ENCODE data around the gene SERINC4.
"Not testable (repeated sequence)": the region's sequence is repeated elsewhere in the genome, so short reads cannot be mapped to it uniquely, and the experiment has no call there.

The SERINC4 gene

GRCh38 chr15:43748376-43748775 lies 51.6 kb downstream of the SERINC4 start:
- no peak for DNase-seq

- not testable (repeated sequence) for DNase-seq
These were observed 53.1 kb downstream of the SERINC4 start for GRCh38 chr15:43746903-43747309.

DNA sequence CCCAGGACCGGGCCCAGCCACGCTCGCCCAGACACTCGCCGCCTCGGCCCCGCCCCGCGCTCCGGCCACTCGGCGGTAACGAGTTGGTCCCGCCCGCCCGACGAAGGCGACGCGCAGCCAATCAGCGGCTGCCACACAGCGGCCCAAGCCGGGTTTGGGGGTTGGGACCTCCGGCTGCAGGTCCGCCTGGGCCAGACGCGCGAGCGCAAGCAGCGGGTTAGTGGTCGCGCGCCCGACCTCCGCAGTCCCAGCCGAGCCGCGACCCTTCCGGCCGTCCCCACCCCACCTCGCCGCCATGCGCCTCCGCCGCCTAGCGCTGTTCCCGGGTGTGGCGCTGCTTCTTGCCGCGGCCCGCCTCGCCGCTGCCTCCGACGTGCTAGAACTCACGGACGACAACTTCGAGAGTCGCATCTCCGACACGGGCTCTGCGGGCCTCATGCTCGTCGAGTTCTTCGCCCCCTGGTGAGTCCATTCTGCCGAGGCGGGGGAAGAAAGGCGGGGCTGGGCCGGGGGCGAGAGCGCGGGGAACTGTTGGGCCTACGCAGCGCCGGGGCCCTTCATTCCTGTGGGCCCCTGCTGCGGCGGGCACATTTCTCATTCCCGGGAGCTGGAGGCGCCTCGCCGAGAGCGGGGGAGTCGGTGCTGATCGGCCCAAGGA lies 53.6 kb downstream of the SERINC4 start, which contains the start of gene PDIA3:
PDIA3 (plus strand) TSS at position 194 of the 658 bp plus-strand sequence; CDS start at position 296, 102 bp downstream.
- DNase-seq, result peak; percentile 40

Data from NCI-H1694 (cell line).